ENCODE data around the gene PAFAH1B2. TPM values are rescaled to one million over a fixed set of nuclear protein-coding genes. Genes with fewer than 3 reads are reported as not detected.
"Not testable (repeated sequence)": the region's sequence is repeated elsewhere in the genome, so short reads cannot be mapped to it uniquely, and the experiment has no call there.

PAFAH1B2 gene
- total RNA-seq, 1 experiment from 2014 or later: 153 TPM

- intact Hi-C loops (cut with micrococcal nuclease; ENCODE audit: unreplicated experiment): loop anchor here (5.0 kb wide), 1 partner anchor 77 kb away; no protein-coding TSS in a partner anchor
- H3K4me3 ChIP-seq (ENCODE audit: low read depth, low read length, poor library complexity, severe bottlenecking); H3K27ac ChIP-seq (ENCODE audit: low read depth, low read length, poor library complexity, severe bottlenecking); H3K9me3 ChIP-seq (ENCODE audit: low read depth, low read length, poor library complexity, severe bottlenecking); BruUV-seq (replicated peaks); H3K27me3 ChIP-seq (replicated peaks; ENCODE audit: insufficient read depth, low read depth, low read length, poor library complexity); H3K36me3 ChIP-seq (ENCODE audit: insufficient read depth, low read length, poor library complexity, severe bottlenecking); POLR2A ChIA-PET (ENCODE audit: low non-redundant PET); DNase-seq (ENCODE audit: low spot score); CTCF ChIA-PET; H3K4me1 ChIP-seq (ENCODE audit: insufficient read depth, low read length, poor library complexity, severe bottlenecking): not testable (repeated sequence)
These were observed 65.5 kb downstream of the PAFAH1B2 start for GRCh38 chr11:117209351-117210125.

DNA sequence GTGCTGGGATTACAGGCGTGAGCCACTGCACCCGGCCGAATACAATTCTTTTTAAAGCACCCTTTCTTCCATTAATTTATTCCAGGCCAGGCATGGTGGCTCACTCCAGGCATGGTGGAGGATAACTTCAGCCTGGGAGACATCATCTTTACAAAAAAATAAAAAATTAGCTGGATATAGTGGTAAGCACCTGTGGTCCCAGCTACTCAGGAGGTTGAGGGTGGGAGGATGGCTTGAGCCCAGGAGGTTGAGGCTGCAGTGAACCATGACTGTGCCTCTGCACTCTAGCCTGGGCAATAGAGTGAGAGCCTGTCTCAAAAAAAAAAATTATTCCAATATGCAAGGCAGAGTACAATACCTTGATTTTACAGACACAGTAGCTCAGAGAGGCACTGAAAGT lies 66.5 kb downstream of the PAFAH1B2 start:
- no TSS peak for BruUV-seq (replicated peaks)
- Histone ChIP-seq H3K27ac (ENCODE audit: low read depth, low read length, poor library complexity, severe bottlenecking) (no peak overlapping the region), H3K27me3 (replicated peaks; ENCODE audit: insufficient read depth, low read depth, low read length, poor library complexity) (no peaks in the 10 kb centered on the region), H3K36me3 (ENCODE audit: insufficient read depth, low read length, poor library complexity, severe bottlenecking) (no peaks in the 10 kb centered on the region), H3K4me1 (ENCODE audit: insufficient read depth, low read length, poor library complexity, severe bottlenecking) (no peaks in the 10 kb centered on the region), H3K4me3 (ENCODE audit: low read depth, low read length, poor library complexity, severe bottlenecking) (no peak overlapping the region), H3K9me3 (ENCODE audit: low read depth, low read length, poor library complexity, severe bottlenecking) (no peaks in the 10 kb centered on the region)
- ChIA-PET CTCF (no interaction called here), POLR2A (ENCODE audit: low non-redundant PET) (no interaction called here)
- no peak for DNase-seq (ENCODE audit: low spot score)
- TF ChIP-seq CTCF (conservative IDR thresholded peaks at IDR 0.05; ENCODE audit: low read depth, low read length): no peak
- no peak for TF ChIP-seq EZH2 (IDR thresholded peaks at IDR 0.05; ENCODE audit: borderline replicate concordance, low read depth, low read length, poor library complexity, severe bottlenecking)
- intact Hi-C loops (cut with micrococcal nuclease; ENCODE audit: unreplicated experiment): no loop called here

- no peaks in the 10 kb centered on the region for H3K4me1 ChIP-seq (ENCODE audit: insufficient read depth, low read length, poor library complexity, severe bottlenecking)
- DNase-seq (ENCODE audit: low spot score): no peak
- POLR2A ChIA-PET (ENCODE audit: low non-redundant PET): interaction anchor here (0.7 kb wide), 1 partner anchor 1568 kb away, joined by 9 read pairs; no protein-coding TSS in a partner anchor
- no peaks in the 10 kb centered on the region for H3K9me3 ChIP-seq (ENCODE audit: low read depth, low read length, poor library complexity, severe bottlenecking)
- intact Hi-C loops (cut with micrococcal nuclease; ENCODE audit: unreplicated experiment): no loop called here
- no peak for TF ChIP-seq CTCF (conservative IDR thresholded peaks at IDR 0.05; ENCODE audit: low read depth, low read length)
- no peak for TF ChIP-seq EZH2 (IDR thresholded peaks at IDR 0.05; ENCODE audit: borderline replicate concordance, low read depth, low read length, poor library complexity, severe bottlenecking)
- no peaks in the 10 kb centered on the region for H3K27me3 ChIP-seq (replicated peaks; ENCODE audit: insufficient read depth, low read depth, low read length, poor library complexity)
- no peak overlapping the region for H3K4me3 ChIP-seq (ENCODE audit: low read depth, low read length, poor library complexity, severe bottlenecking)
- no peak overlapping the region for H3K27ac ChIP-seq (ENCODE audit: low read depth, low read length, poor library complexity, severe bottlenecking)
- H3K36me3 ChIP-seq (ENCODE audit: insufficient read depth, low read length, poor library complexity, severe bottlenecking): peaks cover 6% of the 10 kb centered on the region
- BruUV-seq (replicated peaks): no TSS peak
- CTCF ChIA-PET: no interaction called here
These were observed 68.7 kb downstream of the PAFAH1B2 start for GRCh38 chr11:117212697-117213355.
